WERI-Rb-1 (cell line): ENCODE results near the gene TSPAN32.
"Not testable (repeated sequence)": the region's sequence is repeated elsewhere in the genome, so short reads cannot be mapped to it uniquely, and the experiment has no call there.

ENCODE experiments used
- DNase-seq: peaks from one replicate; pipeline ENCODE4 v3.0.0-alpha.2; 2020
- H3K27ac ChIP-seq: fragments of 250-450 bp; sonication (Bioruptor Pico); 2 replicates; pipeline ENCODE4 v1.5.1; 2020; ENCODE audit warnings: mild to moderate bottlenecking, moderate library complexity
- H3K27me3 ChIP-seq: fragments of 250-450 bp; sonication (Bioruptor Pico); 2 replicates; pipeline ENCODE4 v1.5.1; 2021; ENCODE audit warnings: mild to moderate bottlenecking, low read depth, moderate library complexity; ENCODE audit not compliant: insufficient read depth, severe bottlenecking
- H3K36me3 ChIP-seq: fragments of 250-450 bp; sonication (Bioruptor Pico); 2 replicates; pipeline ENCODE4 v1.5.1; 2020; ENCODE audit warnings: mild to moderate bottlenecking, moderate library complexity
- H3K4me3 ChIP-seq: 2 replicates; pipeline ENCODE4 v1.5.1; 2011; ENCODE audit warnings: low read depth, mild to moderate bottlenecking, control low read depth, low read length
- H3K9me3 ChIP-seq: fragments of 250-450 bp; sonication (Bioruptor Pico); 2 replicates; pipeline ENCODE4 v1.5.1; 2021; ENCODE audit warnings: mild to moderate bottlenecking, moderate library complexity; ENCODE audit not compliant: severe bottlenecking
- TF ChIP-seq, protein P1 (sequence below): IDR thresholded peaks from 2 replicates; pipeline ENCODE4 v1.5.1; 2011; ENCODE audit warnings: low read depth, mild to moderate bottlenecking, control low read depth, inconsistent platforms, low read length

TSPAN32 gene

DNA sequence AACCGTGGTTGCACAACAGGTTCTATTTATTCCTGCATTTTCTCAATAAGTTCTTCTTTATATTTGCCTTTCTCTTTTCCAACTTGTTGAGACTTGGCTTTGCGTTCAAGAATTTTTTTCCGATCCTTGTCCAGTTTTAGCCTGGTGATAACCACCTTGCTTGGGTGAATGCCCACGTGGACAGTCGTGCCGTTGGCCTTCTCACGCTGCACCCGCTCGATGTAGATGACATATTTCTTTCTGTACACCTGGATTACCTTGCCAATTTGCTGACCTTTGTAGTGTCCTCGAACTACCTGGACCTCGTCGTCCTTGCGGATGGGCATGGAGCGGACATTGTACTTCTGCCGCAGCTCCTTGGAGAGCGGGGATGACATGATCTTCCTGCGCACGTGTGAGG, 33.5 kb downstream of the TSPAN32 start:
- not testable (repeated sequence) for H3K27me3 ChIP-seq, H3K27ac ChIP-seq, DNase-seq, H3K4me3 ChIP-seq, H3K9me3 ChIP-seq, H3K36me3 ChIP-seq

DNA sequence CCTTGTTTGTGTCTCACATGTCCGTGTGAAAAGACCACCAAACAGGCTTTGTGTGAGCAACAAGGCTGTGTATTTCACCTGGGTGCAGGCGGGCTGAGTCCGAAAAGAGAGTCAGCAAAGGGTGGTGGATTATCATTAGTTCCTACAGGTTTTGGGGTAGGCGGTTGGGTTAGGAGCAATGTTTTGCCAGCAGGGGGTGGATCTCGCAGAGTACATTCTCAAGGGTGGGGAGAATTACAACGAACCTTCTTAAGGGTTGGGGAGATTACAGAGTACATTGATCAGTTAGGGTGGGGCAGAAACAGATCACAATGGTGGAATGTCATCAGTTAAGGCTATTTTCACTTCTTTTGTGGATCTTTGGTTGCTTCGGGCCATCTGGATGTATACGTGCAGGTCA, 36.9 kb downstream of the TSPAN32 start:
- H3K4me3 ChIP-seq, H3K27me3 ChIP-seq, H3K36me3 ChIP-seq, H3K9me3 ChIP-seq, H3K27ac ChIP-seq, DNase-seq: not testable (repeated sequence)

DNA sequence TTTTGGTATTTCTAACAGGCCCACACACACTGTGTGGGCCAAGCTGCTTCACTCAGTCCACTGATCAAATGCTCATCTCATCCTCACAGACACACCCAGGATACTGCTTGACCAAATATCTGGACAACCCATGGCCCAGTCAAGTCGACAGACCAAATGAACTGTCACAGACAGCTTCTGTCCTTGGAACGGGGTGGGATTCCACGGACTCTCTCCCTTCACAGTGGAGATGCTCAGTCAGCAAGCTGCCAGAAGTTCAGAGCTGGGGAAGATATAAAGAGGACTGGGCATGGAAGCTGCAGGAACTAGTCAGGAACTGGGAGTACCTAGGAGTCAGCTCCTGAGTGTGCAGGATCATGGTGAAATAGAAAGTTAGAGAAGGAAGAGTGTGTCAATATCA, 40.7 kb downstream of the TSPAN32 start:
- H3K9me3 ChIP-seq: no peaks in the 10 kb centered on the region

DNA sequence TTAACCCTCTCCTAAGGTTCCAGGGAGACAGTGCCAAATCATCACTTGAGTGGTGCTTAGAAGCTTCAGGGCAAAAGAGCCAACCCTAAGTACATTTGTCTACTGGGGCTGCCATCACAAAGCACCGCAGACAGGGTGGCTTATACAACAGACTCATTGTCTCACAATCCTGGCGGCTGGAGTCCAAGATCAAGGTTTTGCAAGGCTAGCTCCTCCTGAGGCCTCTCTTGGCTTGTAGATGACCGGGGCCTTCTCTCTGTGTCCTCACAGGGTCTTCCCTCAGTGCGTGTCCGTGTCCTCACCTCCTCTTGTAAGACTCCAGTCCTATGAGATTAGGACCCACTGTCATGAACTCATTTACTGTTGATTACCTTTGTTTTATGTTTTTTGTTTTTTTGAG, 41.2 kb downstream of the TSPAN32 start:
- Histone ChIP-seq H3K36me3 (no peaks in the 10 kb centered on the region), H3K27ac (no peak overlapping the region), H3K27me3 (peaks cover 6% of the 10 kb centered on the region), H3K9me3 (no peaks in the 10 kb centered on the region), H3K4me3 (no peak overlapping the region)
- no peak for DNase-seq
- TF ChIP-seq, protein P1, sequence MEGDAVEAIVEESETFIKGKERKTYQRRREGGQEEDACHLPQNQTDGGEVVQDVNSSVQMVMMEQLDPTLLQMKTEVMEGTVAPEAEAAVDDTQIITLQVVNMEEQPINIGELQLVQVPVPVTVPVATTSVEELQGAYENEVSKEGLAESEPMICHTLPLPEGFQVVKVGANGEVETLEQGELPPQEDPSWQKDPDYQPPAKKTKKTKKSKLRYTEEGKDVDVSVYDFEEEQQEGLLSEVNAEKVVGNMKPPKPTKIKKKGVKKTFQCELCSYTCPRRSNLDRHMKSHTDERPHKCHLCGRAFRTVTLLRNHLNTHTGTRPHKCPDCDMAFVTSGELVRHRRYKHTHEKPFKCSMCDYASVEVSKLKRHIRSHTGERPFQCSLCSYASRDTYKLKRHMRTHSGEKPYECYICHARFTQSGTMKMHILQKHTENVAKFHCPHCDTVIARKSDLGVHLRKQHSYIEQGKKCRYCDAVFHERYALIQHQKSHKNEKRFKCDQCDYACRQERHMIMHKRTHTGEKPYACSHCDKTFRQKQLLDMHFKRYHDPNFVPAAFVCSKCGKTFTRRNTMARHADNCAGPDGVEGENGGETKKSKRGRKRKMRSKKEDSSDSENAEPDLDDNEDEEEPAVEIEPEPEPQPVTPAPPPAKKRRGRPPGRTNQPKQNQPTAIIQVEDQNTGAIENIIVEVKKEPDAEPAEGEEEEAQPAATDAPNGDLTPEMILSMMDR: no peak

More for the DNA sequence above, 40.7 kb downstream of the TSPAN32 start:
- TF ChIP-seq, protein P1: no peak
- no peaks in the 10 kb centered on the region for H3K36me3 ChIP-seq
- H3K27ac ChIP-seq: no peak overlapping the region
- DNase-seq: no peak
- peaks cover 6% of the 10 kb centered on the region for H3K27me3 ChIP-seq
- no peak overlapping the region for H3K4me3 ChIP-seq

DNA sequence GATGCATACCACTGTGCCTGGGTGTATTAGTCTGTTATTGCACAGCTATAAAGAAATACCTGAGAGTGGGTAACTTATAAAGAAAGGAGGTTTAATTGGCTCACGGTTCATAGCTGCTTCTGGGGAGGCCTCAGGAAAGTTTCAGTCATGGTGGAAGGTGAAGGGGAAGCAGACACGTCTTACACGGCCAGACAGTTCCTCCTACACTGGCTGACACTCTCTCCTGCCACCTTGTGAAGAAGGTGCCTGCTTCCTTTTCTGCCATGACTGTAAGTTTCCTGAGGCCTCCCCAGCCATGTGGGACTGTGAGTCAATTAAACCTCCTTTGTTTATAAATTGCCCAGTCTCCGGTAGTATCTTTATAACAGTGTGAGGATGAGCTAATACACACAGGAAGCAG, 41.7 kb downstream of the TSPAN32 start:
- TF ChIP-seq, protein P1: no peak
- Histone ChIP-seq H3K9me3 (peaks cover 2% of the 10 kb centered on the region), H3K27me3 (peaks cover 6% of the 10 kb centered on the region), H3K36me3 (no peaks in the 10 kb centered on the region), H3K4me3 (no peak overlapping the region), H3K27ac (no peak overlapping the region)
- no peak for DNase-seq

DNA sequence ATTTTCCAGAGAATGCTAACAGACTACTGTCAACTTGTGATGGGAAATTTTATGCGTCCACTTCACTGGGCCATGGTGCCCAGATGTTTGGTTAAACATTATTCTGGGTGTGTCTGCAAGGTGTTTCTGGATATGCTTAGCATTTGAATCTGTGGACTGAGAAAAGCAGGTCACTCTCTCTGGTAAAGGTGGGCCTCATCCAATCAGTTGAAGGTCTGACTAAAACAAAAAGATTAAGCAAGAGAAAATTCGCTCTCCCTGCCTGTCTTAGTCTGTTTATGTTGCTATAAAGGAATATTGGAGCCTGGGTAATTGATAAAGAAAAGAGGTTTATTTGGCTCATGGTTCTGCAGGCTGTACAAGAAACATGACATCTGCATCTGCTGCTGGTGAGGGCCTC, 43.2 kb downstream of the TSPAN32 start:
- Histone ChIP-seq H3K4me3 (no peak overlapping the region), H3K9me3 (peaks cover 8% of the 10 kb centered on the region), H3K27me3 (peaks cover 4% of the 10 kb centered on the region), H3K27ac (no peak overlapping the region), H3K36me3 (no peaks in the 10 kb centered on the region)
- no peak for DNase-seq
- TF ChIP-seq, protein P1: no peak

DNA sequence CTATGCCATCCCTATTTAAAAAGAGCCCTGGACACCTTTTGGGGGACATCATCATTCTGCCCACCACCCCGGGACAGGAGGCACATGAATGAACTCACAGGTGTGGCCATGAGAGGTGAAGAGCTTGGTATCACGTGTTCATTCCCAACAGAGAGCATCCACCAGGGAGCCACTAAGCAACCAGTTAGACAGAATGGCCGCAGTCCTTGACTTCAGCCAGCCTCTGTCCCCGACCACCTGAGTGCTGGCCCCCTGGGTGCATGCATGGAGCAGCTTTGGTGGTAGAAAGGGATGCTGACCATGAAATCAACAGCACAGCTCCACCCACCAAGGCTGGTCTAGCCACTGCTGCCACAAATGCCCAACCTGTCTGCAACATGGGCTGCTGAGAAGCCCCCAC, 44.2 kb downstream of the TSPAN32 start:
- no peak overlapping the region for H3K27ac ChIP-seq
- peaks cover 4% of the 10 kb centered on the region for H3K27me3 ChIP-seq
- DNase-seq: no peak
- TF ChIP-seq, protein P1: no peak
- H3K4me3 ChIP-seq: no peak overlapping the region
- peaks cover 8% of the 10 kb centered on the region for H3K9me3 ChIP-seq
- no peaks in the 10 kb centered on the region for H3K36me3 ChIP-seq
